Renal cortex interstitium (tissue), 11 donors: ENCODE results near the gene CHKB. TPM values are rescaled to one million over a fixed set of nuclear protein-coding genes. Genes with fewer than 3 reads are reported as not detected.
A peak's percentile ranks its signal among the peaks of the same experiment; 100 is the strongest.

Experiments
- DNase-seq, 11 donors: peaks; one replicate each; pipeline ENCODE4 v3.0.0-alpha.2; 2013; ENCODE audit warnings: low read depth in 9 of 11, low spot score in 4 of 11; ENCODE audit errors: extremely low read depth in 1 of 11
- polyA plus RNA-seq, 3 donors: library from polyadenylated mRNA; unstranded; fragments of 120-200 nt; gene quantifications; one replicate each; pipeline ENCODE4 v1.2.1, GENCODE V29; 2013; ENCODE audit not compliant: insufficient read length in 3 of 3

The CHKB gene
- polyA plus RNA-seq, 3 donors, result 82.4 to 118 (median 86.6) TPM

GRCh38 chr22:50604256-50605001 is 21.8 kb upstream of the CHKB start:
- DNase-seq, result no peak

DNA sequence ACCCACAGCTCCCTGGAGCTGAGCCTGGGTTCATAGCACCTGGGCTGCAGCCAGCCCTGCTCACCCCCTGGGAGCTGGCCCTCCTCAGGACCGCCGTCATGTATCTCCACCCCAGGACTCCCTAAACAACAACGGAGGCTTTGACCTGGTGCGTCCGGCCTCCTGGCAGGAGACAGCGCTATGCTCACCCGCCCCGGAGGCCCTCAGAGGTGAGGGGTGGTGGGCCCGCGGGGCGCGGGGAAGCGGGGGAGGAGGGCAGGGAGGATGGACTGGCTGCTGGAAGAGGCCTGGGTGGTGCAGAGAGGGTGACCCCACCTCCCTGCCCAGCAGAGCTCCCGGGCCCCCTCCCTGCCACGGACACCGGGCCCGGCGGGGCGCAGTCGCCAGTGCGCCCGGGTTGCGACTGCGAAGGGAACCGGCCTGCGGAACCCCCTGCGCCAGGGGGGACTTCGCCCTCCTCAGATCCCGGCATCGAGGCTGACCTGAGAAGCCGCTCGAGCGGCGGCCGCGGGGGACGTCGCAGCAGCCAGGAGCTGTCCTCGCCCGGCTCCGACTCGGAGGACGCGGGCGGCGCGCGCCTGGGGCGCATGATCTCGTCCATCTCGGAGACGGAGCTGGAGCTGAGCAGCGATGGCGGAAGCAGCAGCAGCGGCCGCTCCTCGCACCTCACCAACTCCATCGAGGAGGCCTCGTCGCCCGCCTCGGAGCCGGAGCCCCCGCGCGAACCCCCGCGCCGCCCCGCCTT is 21.0 kb upstream of the CHKB start:
- no peak for DNase-seq

- DNase-seq, result no peak
Measured at GRCh38 chr22:50602338-50602700, 19.7 kb upstream of the CHKB start.

- no peak for DNase-seq
Measured at GRCh38 chr22:50601669-50602337, 19.2 kb upstream of the CHKB start.

GRCh38 chr22:50600967-50601668 is 18.5 kb upstream of the CHKB start:
- no peak for DNase-seq

- DNase-seq, result no peak
Measured at GRCh38 chr22:50600538-50600937, 17.9 kb upstream of the CHKB start, which contains the start of gene MAPK8IP2. Gene MAPK8IP2, plus strand, starts transcription at chr22:50600793. Its CDS starts 26 bp downstream, at chr22:50600819.

DNA sequence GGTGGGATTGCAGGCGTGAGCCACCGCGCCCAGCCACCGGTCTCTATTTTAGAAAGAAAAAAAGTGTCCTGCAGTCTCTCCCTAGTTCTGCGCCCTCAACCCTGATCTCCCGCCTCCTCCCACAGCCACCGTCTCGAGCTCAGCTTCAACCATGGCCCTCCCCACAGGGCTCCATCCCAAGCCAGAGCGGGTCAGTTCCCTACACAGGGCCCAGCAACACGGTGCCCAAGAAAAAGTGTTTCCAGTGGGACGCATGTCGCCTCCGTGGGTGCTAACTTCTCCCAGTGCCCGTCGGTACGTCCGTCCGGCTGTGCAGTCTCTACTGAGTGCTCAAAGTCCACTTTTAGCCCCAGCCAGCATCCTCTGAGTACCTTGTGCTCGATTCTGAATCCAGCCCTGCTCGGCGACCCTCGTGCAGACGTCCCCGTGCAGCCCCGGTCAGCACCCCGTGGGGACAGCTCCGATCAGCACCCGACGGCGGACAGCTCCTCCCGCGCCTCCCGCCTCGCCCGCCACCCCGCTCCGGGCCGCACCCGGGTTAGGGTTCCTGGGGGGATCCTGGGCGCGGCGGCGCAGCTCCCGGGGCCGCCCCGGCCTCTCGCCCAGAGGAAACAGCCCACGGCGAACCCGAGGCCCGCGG is 17.3 kb upstream of the CHKB start:
- peak in 6 of 11 donors; percentile 35 to 64 (median 49) for DNase-seq

DNA sequence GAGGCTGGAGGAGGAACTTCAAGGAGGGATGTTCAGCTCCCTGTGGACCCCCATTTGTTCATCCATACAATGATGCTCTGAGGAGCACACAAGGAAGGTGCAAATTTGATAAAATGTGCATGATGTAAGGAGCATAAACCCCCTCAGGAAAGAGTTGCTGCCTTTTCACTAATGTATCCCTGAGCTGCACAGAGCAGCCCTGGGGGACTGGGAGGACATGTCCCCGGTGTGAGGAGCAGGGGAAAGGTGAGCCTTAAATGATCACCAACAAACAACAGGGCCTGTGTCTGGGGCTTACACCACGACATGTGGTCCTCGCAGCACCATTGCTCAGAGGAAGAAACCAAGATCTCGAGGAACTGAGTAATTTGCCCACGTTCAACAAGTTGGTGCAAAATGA is 14.4 kb upstream of the CHKB start:
- DNase-seq, result no peak

DNA sequence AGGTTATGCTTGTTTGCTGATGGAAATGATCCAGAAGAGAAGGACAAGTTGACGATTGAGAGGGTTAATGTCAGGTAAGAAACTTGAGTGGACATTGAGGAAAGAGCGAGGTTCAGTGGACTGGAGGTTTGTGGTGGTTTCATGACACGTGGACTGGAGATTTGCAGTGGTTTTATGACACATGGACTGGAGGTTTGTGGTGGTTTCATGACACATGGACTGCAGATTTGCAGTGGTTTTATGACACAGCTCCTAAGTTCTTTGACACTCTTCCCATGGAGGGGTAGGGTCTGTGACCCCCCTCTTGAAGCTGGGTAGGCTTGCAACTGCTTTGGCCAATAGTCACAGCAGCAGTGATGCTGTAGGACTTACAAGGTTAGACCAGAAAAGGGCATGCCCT is 12.5 kb upstream of the CHKB start:
- DNase-seq, result no peak

DNA sequence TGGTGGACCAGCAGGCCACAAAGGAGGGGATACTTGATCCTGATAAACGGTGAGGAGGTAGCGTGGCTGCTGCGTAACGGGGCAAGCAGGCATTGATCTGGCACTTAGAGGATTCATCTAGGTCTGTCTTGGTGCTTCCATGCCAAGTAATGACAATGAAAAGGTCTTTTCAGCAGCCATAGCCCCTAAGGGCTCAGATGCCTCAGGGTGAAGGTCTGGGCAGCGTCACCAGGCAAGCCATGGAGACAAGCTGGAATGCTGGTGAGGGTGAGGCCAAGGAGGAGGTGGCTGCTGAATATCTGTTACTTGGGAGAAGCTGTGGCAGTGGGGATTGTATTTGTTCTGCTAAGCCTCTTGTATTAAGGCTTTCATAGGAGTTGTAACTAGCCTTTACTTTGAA is 4.8 kb upstream of the CHKB start:
- no peak for DNase-seq

DNA sequence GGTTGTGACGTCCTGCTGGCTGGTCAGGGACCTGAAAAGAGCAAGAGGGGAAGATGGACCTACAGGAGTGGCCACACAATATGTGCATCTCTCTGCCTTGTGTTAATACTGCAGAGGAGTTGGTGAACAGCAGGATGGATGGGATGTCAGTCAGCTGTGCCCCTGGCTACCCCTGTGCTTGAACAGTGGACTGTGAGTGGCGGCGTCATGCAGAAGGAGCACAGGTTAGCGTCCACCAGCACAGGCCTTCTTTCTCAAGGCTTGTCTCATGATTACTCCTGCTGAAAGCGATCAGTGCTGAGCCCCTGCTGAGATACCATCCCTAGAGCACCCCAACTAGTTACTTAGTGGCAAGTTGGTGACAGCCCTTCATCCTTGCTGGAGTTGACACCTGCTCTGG is 3.8 kb upstream of the CHKB start:
- no peak for DNase-seq

- no peak for DNase-seq
Measured at GRCh38 chr22:50585781-50586180, 3.1 kb upstream of the CHKB start.

DNA sequence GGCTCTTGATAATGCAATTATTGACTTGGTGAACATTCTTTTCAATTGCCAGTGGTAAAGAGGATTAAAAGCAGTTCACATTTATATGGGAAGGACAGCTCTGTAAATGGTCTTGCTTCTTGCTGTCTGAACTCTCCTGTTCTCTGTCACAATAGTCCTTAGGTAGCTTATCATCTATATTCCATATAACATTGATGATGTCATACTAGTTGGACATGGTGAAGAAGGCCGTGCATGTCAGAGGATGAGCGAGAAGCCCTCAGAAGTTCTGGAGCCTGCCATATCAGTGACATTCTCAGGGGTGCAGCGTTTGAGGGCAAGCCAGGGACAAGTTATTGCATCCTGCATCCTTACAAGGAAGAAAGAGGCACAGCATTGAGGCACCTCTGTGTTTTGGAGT is 2.6 kb upstream of the CHKB start:
- DNase-seq, result no peak

GRCh38 chr22:50584106-50585096 is 1.8 kb upstream of the CHKB start:
- no peak for DNase-seq

GRCh38 chr22:50583294-50583861 is 729 bp upstream of the CHKB start:
- DNase-seq, result no peak

DNA sequence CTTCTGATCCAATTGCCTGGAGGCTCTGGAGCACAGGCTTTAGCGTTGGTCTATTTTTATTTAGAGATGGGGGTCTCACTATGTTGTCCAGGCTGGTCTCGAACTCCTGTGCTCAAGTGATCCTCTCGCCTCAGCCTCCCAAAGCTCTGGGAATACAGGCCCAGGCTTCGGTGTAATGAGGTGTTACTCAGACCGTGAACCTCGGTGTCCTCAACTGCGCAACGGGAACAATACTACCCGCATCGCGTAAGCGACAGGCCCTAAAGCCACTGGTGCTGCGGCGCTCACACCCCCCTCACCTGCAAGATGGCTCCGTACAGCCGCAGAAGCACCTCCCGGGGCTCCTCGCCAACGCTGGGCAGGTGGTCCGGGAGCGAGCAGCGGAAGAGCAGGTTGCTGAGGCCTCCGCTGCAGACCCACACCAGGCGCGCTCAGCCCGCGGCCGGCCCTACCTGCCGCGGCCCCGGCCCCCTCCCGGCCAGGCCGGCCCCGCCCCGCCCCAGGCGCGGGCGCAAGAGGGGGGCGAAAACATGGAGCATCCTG is 628 bp downstream of the CHKB start:
- peak in 1 of 11 donors; percentile 11 for DNase-seq
